A549 (cell line): ENCODE data around the gene NSD1. TPM values are rescaled to one million over a fixed set of nuclear protein-coding genes. Genes with fewer than 3 reads are reported as not detected.

Source experiments
- ATAC-seq, 2 experiments: fragments of 200-7000 bp in 1 of 2; fragments of >200 bp in 1 of 2; cut with Nextera tagmentation in 1 of 2; cut with Tn5 transposase in 1 of 2; 3 replicates each; pipeline versions ENCODE4 v1.8.0 to v1.9.1; 2018 to 2020; ENCODE audit warnings: mild to moderate bottlenecking in 1 of 2, moderate library complexity in 1 of 2
- CTCF ChIA-PET: fragments of 300-600 bp; sonication (Branson Sonifier 250); formaldehyde crosslinking; extraction: SDS; loops from one replicate; lab custom pipeline; 2021; ENCODE audit warnings: antibody characterized with exemption, inconsistent platforms; lab: Yijun Ruan, JAX
- POLR2A ChIA-PET: fragments of 350-600 bp; formaldehyde crosslinking; extraction: SDS; loops from one replicate; lab custom pipeline; 2021; ENCODE audit warnings: antibody characterized with exemption, inconsistent platforms; lab: Yijun Ruan, JAX
- DNase-seq, 2 experiments: peaks; one replicate each; pipeline versions ENCODE4 v3.0.0 to v3.0.0-alpha.2; 2011 to 2016; ENCODE audit warnings: low read depth in 1 of 2, low spot score in 1 of 2
- FAIRE-seq: peaks from 2 replicates; lab custom pipeline; 2011; peaks lifted over from hg19 to GRCh38; lab: Jason Lieb, UNC
- H3K27ac ChIP-seq, 2 experiments: fragments of >200 bp; sonication (Bioruptor Twin); formaldehyde crosslinking; 3 replicates each; pipeline ENCODE4 v1.5.1; 2016 to 2017
- H3K4me1 ChIP-seq: fragments of >200 bp; sonication (Bioruptor Twin); formaldehyde crosslinking; 3 replicates; pipeline ENCODE4 v1.6.1; 2016
- H3K4me2 ChIP-seq: fragments of >200 bp; sonication (Bioruptor Twin); formaldehyde crosslinking; 3 replicates; pipeline ENCODE4 v1.6.1; 2016
- H3K4me3 ChIP-seq: fragments of >200 bp; sonication (Bioruptor Twin); formaldehyde crosslinking; 3 replicates; pipeline ENCODE4 v1.5.1; 2016
- H3K9me3 ChIP-seq: fragments of >200 bp; sonication (Bioruptor Twin); formaldehyde crosslinking; 3 replicates; pipeline ENCODE4 v1.6.1; 2016
- ATOH8 ChIP-seq: fragments of 250-450 bp; sonication (Bioruptor Pico); IDR thresholded peaks from 2 replicates; pipeline ENCODE4 v1.5.0; 2020; ENCODE audit warnings: low read depth, mild to moderate bottlenecking, moderate library complexity
- CBX2 ChIP-seq: fragments of 200-600 bp; sonication (generic); IDR thresholded peaks from 2 replicates; pipeline ENCODE4 v1.6.1; 2016; ENCODE audit warnings: low read depth, mild to moderate bottlenecking, borderline replicate concordance
- CBX8 ChIP-seq: fragments of 200-600 bp; sonication (generic); IDR thresholded peaks from 2 replicates; pipeline ENCODE4 v1.6.1; 2016
- CHD4 ChIP-seq: fragments of 200-600 bp; sonication (generic); IDR thresholded peaks from 2 replicates; pipeline ENCODE4 v1.6.1; 2016; ENCODE audit warnings: antibody characterized with exemption, mild to moderate bottlenecking, borderline replicate concordance
- EHF ChIP-seq: fragments of 250-450 bp; sonication (Bioruptor Pico); IDR thresholded peaks from 2 replicates; pipeline ENCODE4 v1.5.0; 2020; ENCODE audit warnings: mild to moderate bottlenecking
- EHMT2 ChIP-seq: fragments of 200-600 bp; sonication (generic); IDR thresholded peaks from 2 replicates; pipeline ENCODE4 v1.6.1; 2016; ENCODE audit warnings: antibody characterized with exemption, low read depth, mild to moderate bottlenecking, moderate library complexity
- FOSB ChIP-seq: fragments of 250-450 bp; sonication (Bioruptor Pico); IDR thresholded peaks from 2 replicates; pipeline ENCODE4 v1.5.0; 2020; ENCODE audit warnings: mild to moderate bottlenecking, moderate library complexity
- FOXS1 ChIP-seq: fragments of 250-450 bp; sonication (Bioruptor Pico); IDR thresholded peaks from 2 replicates; pipeline ENCODE4 v1.5.0; 2020; ENCODE audit warnings: mild to moderate bottlenecking, moderate library complexity
- GATA3 ChIP-seq: IDR thresholded peaks from 2 replicates; pipeline ENCODE4 v1.6.1; 2012; ENCODE audit warnings: borderline replicate concordance
- HDAC2 ChIP-seq: fragments of 200-600 bp; sonication (generic); IDR thresholded peaks from 2 replicates; pipeline ENCODE4 v1.6.1; 2016
- HEYL ChIP-seq: fragments of 250-450 bp; sonication (Bioruptor Pico); IDR thresholded peaks from 2 replicates; pipeline ENCODE4 v1.8.0; 2021; ENCODE audit warnings: mild to moderate bottlenecking, moderate library complexity
- HOXB5 ChIP-seq: fragments of 250-450 bp; sonication (Bioruptor Pico); IDR thresholded peaks from 2 replicates; pipeline ENCODE4 v1.5.0; 2020; ENCODE audit warnings: mild to moderate bottlenecking, moderate library complexity
- JUNB ChIP-seq: fragments of >200 bp; sonication (Bioruptor Twin); formaldehyde crosslinking; IDR thresholded peaks from 2 replicates; pipeline ENCODE4 v1.6.1; 2016
- MAFK ChIP-seq: fragments of 450-650 bp; IDR thresholded peaks from 2 replicates; pipeline ENCODE4 v1.6.1; 2014; ENCODE audit not compliant: partially characterized antibody
- MYC ChIP-seq: IDR thresholded peaks from 2 replicates; pipeline ENCODE4 v1.6.1; 2012; ENCODE audit warnings: mild to moderate bottlenecking, inconsistent platforms, low read length, improper control_type of control experiment, borderline replicate concordance
- POLR2A ChIP-seq: IDR thresholded peaks from 2 replicates; pipeline ENCODE4 v1.6.1; 2012; ENCODE audit warnings: mild to moderate bottlenecking, low read length
- RARB ChIP-seq: fragments of 250-450 bp; sonication (Bioruptor Pico); IDR thresholded peaks from 2 replicates; pipeline ENCODE4 v1.8.0; 2021; ENCODE audit warnings: mild to moderate bottlenecking, moderate library complexity
- RNF2 ChIP-seq: fragments of 200-600 bp; sonication (generic); IDR thresholded peaks from 2 replicates; pipeline ENCODE4 v1.6.1; 2016; ENCODE audit warnings: low read depth, mild to moderate bottlenecking, antibody characterized with exemption, moderate library complexity, borderline replicate concordance
- USF2 ChIP-seq: fragments of 450-650 bp; IDR thresholded peaks from 2 replicates; pipeline ENCODE4 v1.6.1; 2014; ENCODE audit warnings: antibody characterized with exemption
- ZC3H11A ChIP-seq: fragments of 450-650 bp; IDR thresholded peaks from 2 replicates; pipeline ENCODE4 v1.6.1; 2014; ENCODE audit warnings: antibody characterized with exemption, mild to moderate bottlenecking
- ZFP36 ChIP-seq: fragments of 450-650 bp; IDR thresholded peaks from 2 replicates; pipeline ENCODE4 v1.6.1; 2014; ENCODE audit warnings: borderline replicate concordance; ENCODE audit not compliant: partially characterized antibody
- ZSCAN20 ChIP-seq: fragments of 250-450 bp; sonication (Bioruptor Pico); IDR thresholded peaks from 2 replicates; pipeline ENCODE4 v1.8.0; 2022; ENCODE audit warnings: mild to moderate bottlenecking, moderate library complexity
- WGBS: methylation state at CpG from one replicate; pipeline ENCODE4 v1.1.6; 2017; ENCODE audit errors: missing lambda C conversion rate; 5-methylcytosine and 5-hydroxymethylcytosine counted together
- polyA plus RNA-seq, 4 experiments: library from polyadenylated mRNA; depleted of rRNA in 3 of 4; stranded (reverse); fragments of >200 nt; fragmentation: RNase III in 1 of 4; extraction: RNeasy Plus Mini Kit Qiagen cat#74134 plus additional on column Dnase treatment in 1 of 4; gene quantifications; 2 replicates in 3 of 4; 3 replicates in 1 of 4; pipeline ENCODE4 v1.2.3, GENCODE V29; 2011 to 2017
- TF ChIP-seq, protein P1 (sequence below): fragments of >200 bp; sonication (Bioruptor Twin); formaldehyde crosslinking; IDR thresholded peaks from 2 replicates; pipeline ENCODE4 v1.6.1; 2016
- TF ChIP-seq, protein P2 (sequence below): fragments of >200 bp; sonication (Bioruptor Twin); formaldehyde crosslinking; IDR thresholded peaks from 3 replicates; pipeline ENCODE4 v1.5.1; 2016

NSD1 gene
- polyA plus RNA-seq, 2 of the 4 experiments (the other 2 are of a cell fraction): 16.3 to 38.2 TPM

- CTCF ChIA-PET: interaction anchor here (3.9 to 5.7 kb wide), 2 partner anchors 19 to 22 kb away, joined by 16 to 57 read pairs; no protein-coding TSS in a partner anchor
- TF ChIP-seq MYC (no peak), ZFP36 (no peak), FOSB (CRISPR knock-in tag) (no peak), ZSCAN20 (no peak), GATA3 (no peak), ATOH8 (CRISPR knock-in tag) (no peak), RARB (no peak), EHMT2 (no peak), EHF (CRISPR knock-in tag) (no peak), POLR2A (no peak), ZC3H11A (no peak), USF2 (no peak), CHD4 (no peak), CBX2 (no peak), HDAC2 (no peak)
- no peaks in the 10 kb centered on the region for H3K9me3 ChIP-seq
- DNase-seq (no peak), FAIRE-seq (no peak), ATAC-seq (no peak)
- H3K27ac ChIP-seq: no peak overlapping the region
- H3K4me1 ChIP-seq: peaks cover 47% of the 10 kb centered on the region
- no peak overlapping the region for H3K4me3 ChIP-seq
- POLR2A ChIA-PET: interaction anchor here (1.0 kb wide), 1 partner anchor 8 kb away, joined by 4 read pairs; no protein-coding TSS in a partner anchor
- no peak overlapping the region for H3K4me2 ChIP-seq
- 90% methylated on average over 11 of the region's 13 CpGs for WGBS
Observed at GRCh38 chr5:177090813-177091212, 42.8 kb upstream of the NSD1 start.

DNA sequence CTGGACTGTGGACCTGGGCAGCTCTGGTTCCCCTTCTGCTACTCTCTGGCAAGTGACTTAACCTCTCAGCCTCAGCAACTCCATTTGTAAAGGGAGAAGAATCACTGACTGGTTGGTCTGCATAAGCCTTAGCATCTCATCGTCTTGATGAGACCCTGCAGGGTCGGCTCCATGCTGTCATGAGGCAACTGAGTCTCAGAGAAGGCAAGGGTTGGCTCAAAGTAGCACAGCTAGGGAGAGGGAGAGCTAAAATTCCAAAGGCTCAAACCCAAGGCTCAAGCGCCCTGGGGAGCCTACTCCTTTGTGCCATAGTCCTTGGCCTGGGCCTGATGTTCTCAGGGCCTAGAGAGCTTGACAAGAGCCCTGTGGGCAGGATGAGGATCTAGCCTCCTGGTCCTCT, 42.3 kb upstream of the NSD1 start:
- ChIA-PET CTCF (interaction anchor here (0.8 to 5.7 kb wide), 3 partner anchors 20 to 94 kb away, joined by 4 to 57 read pairs (median 16); no protein-coding TSS in a partner anchor), POLR2A (interaction anchor here (1.0 kb wide), 1 partner anchor 8 kb away, joined by 4 read pairs; no protein-coding TSS in a partner anchor)
- ATAC-seq: no peak
- 74% methylated on average over 3 of the region's 3 CpGs for WGBS
- no peak overlapping the region for H3K4me3 ChIP-seq
- DNase-seq: no peak
- TF ChIP-seq, protein P1, sequence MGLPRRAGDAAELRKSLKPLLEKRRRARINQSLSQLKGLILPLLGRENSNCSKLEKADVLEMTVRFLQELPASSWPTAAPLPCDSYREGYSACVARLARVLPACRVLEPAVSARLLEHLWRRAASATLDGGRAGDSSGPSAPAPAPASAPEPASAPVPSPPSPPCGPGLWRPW: no peak
- TF ChIP-seq, protein P2, sequence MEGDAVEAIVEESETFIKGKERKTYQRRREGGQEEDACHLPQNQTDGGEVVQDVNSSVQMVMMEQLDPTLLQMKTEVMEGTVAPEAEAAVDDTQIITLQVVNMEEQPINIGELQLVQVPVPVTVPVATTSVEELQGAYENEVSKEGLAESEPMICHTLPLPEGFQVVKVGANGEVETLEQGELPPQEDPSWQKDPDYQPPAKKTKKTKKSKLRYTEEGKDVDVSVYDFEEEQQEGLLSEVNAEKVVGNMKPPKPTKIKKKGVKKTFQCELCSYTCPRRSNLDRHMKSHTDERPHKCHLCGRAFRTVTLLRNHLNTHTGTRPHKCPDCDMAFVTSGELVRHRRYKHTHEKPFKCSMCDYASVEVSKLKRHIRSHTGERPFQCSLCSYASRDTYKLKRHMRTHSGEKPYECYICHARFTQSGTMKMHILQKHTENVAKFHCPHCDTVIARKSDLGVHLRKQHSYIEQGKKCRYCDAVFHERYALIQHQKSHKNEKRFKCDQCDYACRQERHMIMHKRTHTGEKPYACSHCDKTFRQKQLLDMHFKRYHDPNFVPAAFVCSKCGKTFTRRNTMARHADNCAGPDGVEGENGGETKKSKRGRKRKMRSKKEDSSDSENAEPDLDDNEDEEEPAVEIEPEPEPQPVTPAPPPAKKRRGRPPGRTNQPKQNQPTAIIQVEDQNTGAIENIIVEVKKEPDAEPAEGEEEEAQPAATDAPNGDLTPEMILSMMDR: no peak
- no peak for TF ChIP-seq FOXS1 (CRISPR knock-in tag)
- H3K27ac ChIP-seq: no peak overlapping the region
- H3K9me3 ChIP-seq: no peaks in the 10 kb centered on the region
- no peak overlapping the region for H3K4me2 ChIP-seq
- peaks cover 43% of the 10 kb centered on the region for H3K4me1 ChIP-seq
- no peak for FAIRE-seq

- FAIRE-seq (no peak), DNase-seq (no peak), ATAC-seq (no peak)
- CTCF ChIA-PET: interaction anchor here (0.6 to 5.7 kb wide), 5 partner anchors 13 to 426 kb away, joined by 3 to 57 read pairs (median 9); no protein-coding TSS in a partner anchor
- peaks cover 40% of the 10 kb centered on the region for H3K4me1 ChIP-seq
- 83% methylated on average over 19 of the region's 32 CpGs for WGBS
- H3K9me3 ChIP-seq: no peaks in the 10 kb centered on the region
- no peak overlapping the region for H3K4me2 ChIP-seq
- no peak overlapping the region for H3K27ac ChIP-seq
- POLR2A ChIA-PET: no interaction called here
- H3K4me3 ChIP-seq: no peak overlapping the region
- TF ChIP-seq, protein P2: no peak
- TF ChIP-seq ZFP36 (no peak), MAFK (no peak), JUNB (no peak), CBX8 (no peak), CBX2 (no peak), HOXB5 (CRISPR knock-in tag) (no peak), HEYL (CRISPR knock-in tag) (no peak), RNF2 (no peak)
Observed at GRCh38 chr5:177092178-177093081, 41.1 kb upstream of the NSD1 start.
